ENCODE results near the gene ENAH. TPM values are rescaled to one million over a fixed set of nuclear protein-coding genes. Genes with fewer than 3 reads are reported as not detected.

ENAH gene
- polyA plus RNA-seq, 1 experiment, result 40.9 TPM

DNA sequence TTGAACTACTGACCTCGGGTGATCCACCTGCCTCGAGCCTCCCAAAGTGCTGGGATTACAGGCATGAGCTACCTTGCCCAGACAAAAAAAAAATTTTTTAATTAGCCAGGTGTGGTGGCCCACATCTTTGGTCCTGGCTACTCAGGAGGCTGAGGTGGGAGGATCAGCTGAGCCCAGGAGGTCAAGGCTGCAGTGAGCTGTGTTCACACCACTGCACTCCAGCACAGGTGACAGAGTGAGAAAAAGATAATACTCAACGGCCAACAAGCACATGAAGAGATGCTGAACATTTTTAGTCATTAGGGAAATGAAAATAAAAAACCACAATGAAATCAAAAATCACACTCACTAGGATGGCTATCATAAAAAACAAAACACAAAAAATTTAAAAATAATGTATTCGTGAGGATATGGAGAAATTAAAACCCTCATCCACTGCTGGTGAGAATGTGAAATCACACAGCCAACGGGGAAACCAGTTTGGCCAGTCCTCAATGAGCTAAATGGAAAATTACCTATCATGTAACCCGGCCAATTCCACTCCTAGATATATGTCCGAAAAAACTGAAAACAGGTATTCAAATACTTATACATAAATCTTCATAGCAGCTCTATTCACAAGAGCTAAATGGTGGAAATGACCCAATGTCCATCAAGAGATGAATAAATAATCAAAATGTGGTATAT is 41.2 kb downstream of the ENAH start:
- Histone ChIP-seq H3K36me3 (ENCODE audit: control insufficient read depth, insufficient read depth, low read length) (no peaks in the 10 kb centered on the region), H3K27me3 (ENCODE audit: control insufficient read depth, insufficient read depth, low read length) (no peaks in the 10 kb centered on the region), H3K4me3 (ENCODE audit: low read depth, low read length) (no peak overlapping the region)
- POLR2A ChIA-PET, result interaction anchor here (0.6 kb wide), 1 partner anchor 37 kb away, joined by 3 read pairs; no protein-coding TSS in a partner anchor
- TF ChIP-seq, protein P1, sequence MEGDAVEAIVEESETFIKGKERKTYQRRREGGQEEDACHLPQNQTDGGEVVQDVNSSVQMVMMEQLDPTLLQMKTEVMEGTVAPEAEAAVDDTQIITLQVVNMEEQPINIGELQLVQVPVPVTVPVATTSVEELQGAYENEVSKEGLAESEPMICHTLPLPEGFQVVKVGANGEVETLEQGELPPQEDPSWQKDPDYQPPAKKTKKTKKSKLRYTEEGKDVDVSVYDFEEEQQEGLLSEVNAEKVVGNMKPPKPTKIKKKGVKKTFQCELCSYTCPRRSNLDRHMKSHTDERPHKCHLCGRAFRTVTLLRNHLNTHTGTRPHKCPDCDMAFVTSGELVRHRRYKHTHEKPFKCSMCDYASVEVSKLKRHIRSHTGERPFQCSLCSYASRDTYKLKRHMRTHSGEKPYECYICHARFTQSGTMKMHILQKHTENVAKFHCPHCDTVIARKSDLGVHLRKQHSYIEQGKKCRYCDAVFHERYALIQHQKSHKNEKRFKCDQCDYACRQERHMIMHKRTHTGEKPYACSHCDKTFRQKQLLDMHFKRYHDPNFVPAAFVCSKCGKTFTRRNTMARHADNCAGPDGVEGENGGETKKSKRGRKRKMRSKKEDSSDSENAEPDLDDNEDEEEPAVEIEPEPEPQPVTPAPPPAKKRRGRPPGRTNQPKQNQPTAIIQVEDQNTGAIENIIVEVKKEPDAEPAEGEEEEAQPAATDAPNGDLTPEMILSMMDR (IDR thresholded peaks at IDR 0.05; ENCODE audit: insufficient read depth, low read depth, low read length), result no peak
- CTCF ChIA-PET, result no interaction called here
- DNase-seq (ENCODE audit: low read depth), result no peak

DNA sequence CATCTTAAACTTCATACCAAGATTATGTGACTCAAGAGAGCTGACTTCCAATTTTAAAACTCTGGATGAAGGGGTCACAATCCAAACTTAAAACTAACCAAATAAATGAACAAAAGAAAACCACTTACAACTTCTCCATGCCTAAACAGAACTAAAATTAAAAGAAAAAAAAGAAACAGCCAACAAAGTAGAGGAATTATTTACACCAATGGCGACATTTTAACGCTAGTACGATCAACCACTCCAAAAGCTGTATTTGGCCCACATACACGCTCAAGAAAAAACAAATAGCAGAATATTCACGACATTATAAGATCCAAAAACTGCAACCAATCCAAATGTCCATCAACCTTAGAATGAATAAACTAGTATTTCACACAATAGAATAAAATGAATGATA is 42.4 kb downstream of the ENAH start:
- ChIA-PET POLR2A (no interaction called here), CTCF (no interaction called here)
- no peak for DNase-seq (ENCODE audit: low read depth)
- TF ChIP-seq, protein P1 (IDR thresholded peaks at IDR 0.05; ENCODE audit: insufficient read depth, low read depth, low read length), result no peak
- Histone ChIP-seq H3K4me3 (ENCODE audit: low read depth, low read length) (no peak overlapping the region), H3K27me3 (ENCODE audit: control insufficient read depth, insufficient read depth, low read length) (no peaks in the 10 kb centered on the region), H3K36me3 (ENCODE audit: control insufficient read depth, insufficient read depth, low read length) (no peaks in the 10 kb centered on the region)

DNA sequence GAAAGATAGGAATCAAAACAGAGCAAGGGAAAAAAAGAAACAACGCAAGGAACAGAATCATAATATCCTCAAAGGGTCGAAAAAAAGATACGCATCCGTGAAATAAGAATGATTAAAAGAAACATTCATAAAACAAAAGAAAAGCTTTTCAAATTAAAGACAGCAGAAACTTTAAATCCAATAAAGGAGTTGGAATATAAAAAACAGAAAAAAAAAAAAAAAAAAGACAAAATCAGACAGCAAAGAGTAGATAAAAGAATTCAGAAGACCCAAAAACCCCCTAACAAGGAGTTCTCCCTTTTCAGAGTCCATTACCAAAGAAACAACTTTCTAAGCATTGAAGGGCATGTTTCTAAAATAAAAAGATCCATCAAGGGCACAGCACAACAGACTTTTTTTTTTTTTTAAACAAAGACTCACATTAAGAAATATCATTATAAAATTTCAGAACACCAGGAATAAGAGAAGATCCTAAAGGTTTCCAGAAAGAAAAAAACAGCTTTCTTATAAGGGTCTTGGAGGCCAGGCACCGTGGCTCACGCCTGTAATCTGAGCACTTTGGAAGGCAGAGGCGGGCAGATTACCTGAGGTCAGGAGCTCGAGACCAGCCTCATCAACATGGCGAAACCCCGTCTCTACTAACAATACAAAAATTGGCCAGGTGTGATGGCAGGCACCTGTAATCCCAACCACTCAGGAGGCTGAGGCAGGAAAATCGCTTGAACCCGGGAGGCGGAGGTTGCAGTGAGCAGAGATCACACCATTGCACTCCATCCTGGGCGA is 44.7 kb downstream of the ENAH start:
- DNase-seq (ENCODE audit: low read depth), result no peak
- H3K36me3 ChIP-seq (ENCODE audit: control insufficient read depth, insufficient read depth, low read length), result no peaks in the 10 kb centered on the region
- ChIA-PET POLR2A (interaction anchor here (0.6 kb wide), 1 partner anchor 170 kb away, joined by 3 read pairs; no protein-coding TSS in a partner anchor), CTCF (interaction anchor here (1.2 kb wide), 1 partner anchor 22 kb away, joined by 3 read pairs; no protein-coding TSS in a partner anchor)
- no peak overlapping the region for H3K4me3 ChIP-seq (ENCODE audit: low read depth, low read length)
- TF ChIP-seq, protein P1 (IDR thresholded peaks at IDR 0.05; ENCODE audit: insufficient read depth, low read depth, low read length), result no peak
- no peaks in the 10 kb centered on the region for H3K27me3 ChIP-seq (ENCODE audit: control insufficient read depth, insufficient read depth, low read length)

DNA sequence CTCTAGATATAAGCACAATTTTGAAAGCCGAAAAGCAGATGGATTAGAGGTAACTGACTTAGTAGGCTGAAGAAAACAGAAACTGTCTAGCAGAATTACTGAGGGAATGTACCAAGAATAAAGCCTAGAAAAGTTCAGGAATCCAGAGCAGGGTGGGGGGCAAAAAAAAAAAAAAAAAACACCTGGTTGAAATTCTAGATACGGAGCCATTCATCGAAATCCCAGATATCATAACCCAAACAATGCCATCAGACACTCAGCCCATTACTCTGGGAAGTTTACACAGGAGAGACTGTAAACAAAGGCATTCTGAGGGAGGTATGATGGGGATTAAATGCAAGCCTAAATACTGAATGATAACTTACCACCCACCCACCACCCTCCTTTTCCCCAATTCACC is 45.6 kb downstream of the ENAH start:
- Histone ChIP-seq H3K36me3 (ENCODE audit: control insufficient read depth, insufficient read depth, low read length) (no peaks in the 10 kb centered on the region), H3K4me3 (ENCODE audit: low read depth, low read length) (no peak overlapping the region), H3K27me3 (ENCODE audit: control insufficient read depth, insufficient read depth, low read length) (no peaks in the 10 kb centered on the region)
- ChIA-PET POLR2A (no interaction called here), CTCF (interaction anchor here (1.2 to 1.8 kb wide), 3 partner anchors 21 to 166 kb away, joined by 3 to 4 read pairs (median 4); no protein-coding TSS in a partner anchor)
- TF ChIP-seq, protein P1 (IDR thresholded peaks at IDR 0.05; ENCODE audit: insufficient read depth, low read depth, low read length), result no peak
- no peak for DNase-seq (ENCODE audit: low read depth)

Measured in BJ (cell line).